ENCODE results near the gene COPS6.

COPS6 gene

DNA sequence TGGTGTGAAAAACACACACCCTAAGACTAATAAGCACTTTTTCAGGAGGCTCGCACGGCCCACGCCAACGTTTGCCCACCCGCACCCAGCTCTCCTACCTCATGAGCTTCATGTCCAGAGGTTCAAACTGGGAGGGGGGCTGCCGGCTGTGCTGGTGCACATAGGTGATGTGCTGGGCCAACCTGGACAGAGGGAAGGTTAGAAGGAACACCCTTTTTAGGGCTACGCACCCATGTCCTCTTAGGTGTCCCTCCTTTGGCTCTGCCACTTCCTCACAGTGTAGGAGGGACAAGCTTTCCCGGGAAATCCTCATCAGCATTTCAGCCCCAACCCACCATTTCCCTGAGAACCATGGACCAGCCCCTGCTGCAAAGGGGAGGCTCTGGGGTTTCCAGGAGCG is 6.5 kb downstream of the COPS6 start:
- no peak overlapping the region for H3K4me2 ChIP-seq (ENCODE audit: low read length)
- peaks cover 45% of the 10 kb centered on the region for H3K79me2 ChIP-seq (ENCODE audit: control insufficient read depth, low read length)
- no peaks in the 10 kb centered on the region for H3K27me3 ChIP-seq (ENCODE audit: control insufficient read depth, low read length)
- H3F3A ChIP-seq (ENCODE audit: control insufficient read depth, insufficient read depth): peaks cover 92% of the 10 kb centered on the region
- no peak overlapping the region for H3K4me3 ChIP-seq (ENCODE audit: low read length)
- H3K36me3 ChIP-seq (ENCODE audit: control insufficient read depth, low read length): peaks cover 99% of the 10 kb centered on the region
- no peaks in the 10 kb centered on the region for H3K9me3 ChIP-seq (ENCODE audit: control insufficient read depth, insufficient read depth, low read length)
- no peak overlapping the region for H3K27ac ChIP-seq (ENCODE audit: low read depth, low read length)
- TF ChIP-seq, protein P1, sequence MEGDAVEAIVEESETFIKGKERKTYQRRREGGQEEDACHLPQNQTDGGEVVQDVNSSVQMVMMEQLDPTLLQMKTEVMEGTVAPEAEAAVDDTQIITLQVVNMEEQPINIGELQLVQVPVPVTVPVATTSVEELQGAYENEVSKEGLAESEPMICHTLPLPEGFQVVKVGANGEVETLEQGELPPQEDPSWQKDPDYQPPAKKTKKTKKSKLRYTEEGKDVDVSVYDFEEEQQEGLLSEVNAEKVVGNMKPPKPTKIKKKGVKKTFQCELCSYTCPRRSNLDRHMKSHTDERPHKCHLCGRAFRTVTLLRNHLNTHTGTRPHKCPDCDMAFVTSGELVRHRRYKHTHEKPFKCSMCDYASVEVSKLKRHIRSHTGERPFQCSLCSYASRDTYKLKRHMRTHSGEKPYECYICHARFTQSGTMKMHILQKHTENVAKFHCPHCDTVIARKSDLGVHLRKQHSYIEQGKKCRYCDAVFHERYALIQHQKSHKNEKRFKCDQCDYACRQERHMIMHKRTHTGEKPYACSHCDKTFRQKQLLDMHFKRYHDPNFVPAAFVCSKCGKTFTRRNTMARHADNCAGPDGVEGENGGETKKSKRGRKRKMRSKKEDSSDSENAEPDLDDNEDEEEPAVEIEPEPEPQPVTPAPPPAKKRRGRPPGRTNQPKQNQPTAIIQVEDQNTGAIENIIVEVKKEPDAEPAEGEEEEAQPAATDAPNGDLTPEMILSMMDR (IDR thresholded peaks at IDR 0.05; ENCODE audit: low read depth, low read length, poor library complexity, severe bottlenecking): no peak
- no peak for TF ChIP-seq EZH2phosphoT487 (IDR thresholded peaks at IDR 0.05; ENCODE audit: borderline replicate concordance, low read length)
- H4K20me1 ChIP-seq (ENCODE audit: control insufficient read depth, insufficient read depth, low read depth, low read length): peaks cover 35% of the 10 kb centered on the region
- no peaks in the 10 kb centered on the region for H3K9me2 ChIP-seq (replicated peaks; ENCODE audit: control insufficient read depth, low read length)
- H3K4me1 ChIP-seq (ENCODE audit: control insufficient read depth, low read length): peaks cover 24% of the 10 kb centered on the region

DNA sequence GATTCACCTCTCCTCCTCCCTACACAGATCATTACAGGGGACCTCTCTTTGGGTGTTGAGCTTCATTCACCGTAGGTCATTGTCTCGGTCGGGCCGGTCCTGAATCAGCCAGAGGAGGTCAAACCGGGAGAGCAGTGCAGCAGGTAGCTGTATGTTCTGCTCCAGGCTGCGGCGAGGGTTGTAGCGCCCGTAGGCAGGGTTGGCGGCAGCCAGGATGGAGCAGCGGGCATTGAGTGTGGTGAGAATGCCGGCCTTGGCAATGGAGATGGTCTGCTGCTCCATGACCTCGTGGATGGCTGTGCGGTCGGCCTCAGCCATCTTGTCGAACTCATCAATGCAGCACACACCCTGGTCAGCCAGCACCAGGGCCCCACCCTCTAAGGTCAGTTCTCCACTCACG is 6.9 kb downstream of the COPS6 start:
- no peak overlapping the region for H3K4me2 ChIP-seq (ENCODE audit: low read length)
- H3K9me3 ChIP-seq (ENCODE audit: control insufficient read depth, insufficient read depth, low read length): no peaks in the 10 kb centered on the region
- peaks cover 87% of the 10 kb centered on the region for H3F3A ChIP-seq (ENCODE audit: control insufficient read depth, insufficient read depth)
- peaks cover 20% of the 10 kb centered on the region for H3K4me1 ChIP-seq (ENCODE audit: control insufficient read depth, low read length)
- H3K27me3 ChIP-seq (ENCODE audit: control insufficient read depth, low read length): no peaks in the 10 kb centered on the region
- H3K79me2 ChIP-seq (ENCODE audit: control insufficient read depth, low read length): peaks cover 47% of the 10 kb centered on the region
- TF ChIP-seq EZH2phosphoT487 (IDR thresholded peaks at IDR 0.05; ENCODE audit: borderline replicate concordance, low read length): no peak
- TF ChIP-seq, protein P1 (IDR thresholded peaks at IDR 0.05; ENCODE audit: low read depth, low read length, poor library complexity, severe bottlenecking): no peak
- H3K27ac ChIP-seq (ENCODE audit: low read depth, low read length): no peak overlapping the region
- no peak overlapping the region for H3K4me3 ChIP-seq (ENCODE audit: low read length)
- peaks cover 98% of the 10 kb centered on the region for H3K36me3 ChIP-seq (ENCODE audit: control insufficient read depth, low read length)
- peaks cover 35% of the 10 kb centered on the region for H4K20me1 ChIP-seq (ENCODE audit: control insufficient read depth, insufficient read depth, low read depth, low read length)
- H3K9me2 ChIP-seq (replicated peaks; ENCODE audit: control insufficient read depth, low read length): no peaks in the 10 kb centered on the region

DNA sequence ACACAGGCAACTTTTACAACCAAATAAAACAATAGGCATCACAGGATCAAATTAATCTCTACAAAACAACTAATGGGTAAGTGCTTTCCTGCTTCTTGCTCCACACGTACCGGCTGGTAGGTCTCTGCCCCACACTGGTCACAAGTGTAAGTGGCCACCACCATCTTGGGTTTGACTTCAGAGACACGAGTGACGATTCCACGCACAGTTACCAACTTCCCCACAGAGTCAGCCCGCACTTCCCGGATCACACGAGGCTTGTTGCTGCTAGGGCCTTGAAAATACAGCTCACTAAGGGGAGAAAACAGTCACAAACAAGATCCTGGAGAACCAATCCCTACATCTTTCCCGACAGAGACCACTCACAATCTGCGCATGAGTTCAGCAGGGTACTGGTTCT is 10.1 kb downstream of the COPS6 start:
- peaks cover 28% of the 10 kb centered on the region for H3K4me1 ChIP-seq (ENCODE audit: control insufficient read depth, low read length)
- peaks cover 33% of the 10 kb centered on the region for H4K20me1 ChIP-seq (ENCODE audit: control insufficient read depth, insufficient read depth, low read depth, low read length)
- H3K36me3 ChIP-seq (ENCODE audit: control insufficient read depth, low read length): peaks cover 80% of the 10 kb centered on the region
- TF ChIP-seq EZH2phosphoT487 (IDR thresholded peaks at IDR 0.05; ENCODE audit: borderline replicate concordance, low read length): no peak
- TF ChIP-seq, protein P1 (IDR thresholded peaks at IDR 0.05; ENCODE audit: low read depth, low read length, poor library complexity, severe bottlenecking): no peak
- H3K4me2 ChIP-seq (ENCODE audit: low read length): 0 out of 2 replicates have a peak overlapping the region, but pooled peaks have one; percentile 92
- H3K27ac ChIP-seq (ENCODE audit: low read depth, low read length): no peak overlapping the region
- peaks cover 59% of the 10 kb centered on the region for H3F3A ChIP-seq (ENCODE audit: control insufficient read depth, insufficient read depth)
- peaks cover 66% of the 10 kb centered on the region for H3K79me2 ChIP-seq (ENCODE audit: control insufficient read depth, low read length)
- no peaks in the 10 kb centered on the region for H3K9me3 ChIP-seq (ENCODE audit: control insufficient read depth, insufficient read depth, low read length)
- no peaks in the 10 kb centered on the region for H3K27me3 ChIP-seq (ENCODE audit: control insufficient read depth, low read length)
- H3K4me3 ChIP-seq (ENCODE audit: low read length): no peak overlapping the region
- H3K9me2 ChIP-seq (replicated peaks; ENCODE audit: control insufficient read depth, low read length): no peaks in the 10 kb centered on the region

Measured in DOHH2 (cell line).